T-cell (primary cell): ENCODE measurements around the gene COX8A. TPM values are rescaled to one million over a fixed set of nuclear protein-coding genes. Genes with fewer than 3 reads are reported as not detected.
A peak's percentile ranks its signal among the peaks of the same experiment; 100 is the strongest.

Experiments
- ATAC-seq, 4 experiments: fragments of 200-7000 bp in 3 of 4; fragments of 150-1000 bp in 1 of 4; cut with Tn5 transposase; replicated peaks in 1 of 4; 1 replicate in 3 of 4; 2 replicates in 1 of 4; pipeline ENCODE4 v1.10.0; 2021; ENCODE audit warnings: moderate library complexity in 3 of 4, mild to moderate bottlenecking in 2 of 4, moderate number of reproducible peaks in 1 of 4
- CTCF ChIA-PET, 2 donors: fragments of 300-600 bp; sonication (Branson Sonifier 250); formaldehyde crosslinking; loops; one replicate each; lab custom pipeline; 2022; ENCODE audit warnings: antibody characterized with exemption in 2 of 2; lab: Charles Lee
- POLR2A ChIA-PET, 2 donors: fragments of 300-600 bp; sonication (Branson Sonifier 250); formaldehyde crosslinking; loops; one replicate each; lab custom pipeline; 2022; ENCODE audit warnings: antibody characterized with exemption in 2 of 2; lab: Charles Lee
- DNase-seq, 35 experiments: peaks; one replicate each; pipeline versions ENCODE4 v3.0.0 to v3.0.0-alpha.2; 2013 to 2023
- H3K27ac ChIP-seq: one replicate; pipeline ENCODE4 v1.5.1; 2013; ENCODE audit warnings: low read length
- H3K27me3 ChIP-seq, 2 experiments: replicated peaks in 1 of 2; 1 replicate in 1 of 2; 2 replicates in 1 of 2; pipeline versions ENCODE4 v1.6.1 to v1.7.0; 2013; ENCODE audit warnings: low read length in 1 of 2, mixed read lengths in 1 of 2; ENCODE audit not compliant: control insufficient read depth in 2 of 2, insufficient read depth in 2 of 2; ENCODE audit errors: extremely low read depth in 1 of 2
- H3K36me3 ChIP-seq, 2 donors: 1 replicate in 1 of 2; 2 replicates in 1 of 2; pipeline versions ENCODE4 v1.6.1 to v1.7.0; 2013; ENCODE audit warnings: low read length in 1 of 2; ENCODE audit not compliant: control insufficient read depth in 2 of 2, insufficient read depth in 1 of 2; ENCODE audit errors: extremely low read depth in 1 of 2
- H3K4me1 ChIP-seq, 2 experiments: 1 replicate in 1 of 2; 2 replicates in 1 of 2; pipeline versions ENCODE4 v1.6.1 to v1.7.0; 2013; ENCODE audit warnings: low read length in 2 of 2, mixed read lengths in 1 of 2; ENCODE audit not compliant: insufficient read depth in 2 of 2, control insufficient read depth in 1 of 2; ENCODE audit errors: extremely low read depth in 1 of 2
- H3K4me3 ChIP-seq, 2 donors: 1 replicate in 1 of 2; 2 replicates in 1 of 2; pipeline versions ENCODE4 v1.5.1 to v1.7.0; 2013; ENCODE audit warnings: mild to moderate bottlenecking in 2 of 2, low read length in 1 of 2, moderate library complexity in 1 of 2; ENCODE audit not compliant: control insufficient read depth in 1 of 2; ENCODE audit errors: extremely low read depth in 1 of 2
- H3K9me3 ChIP-seq: 2 replicates; pipeline ENCODE4 v1.7.0; 2013
- H3K27ac Mint-ChIP-seq, 2 donors: one replicate each; pipeline ENCODE4 v1.8.0; 2020 to 2021; ENCODE audit warnings: mild to moderate bottlenecking in 2 of 2, mixed read lengths in 2 of 2
- H3K27me3 Mint-ChIP-seq, 2 donors: one replicate each; pipeline ENCODE4 v1.8.0; 2021 to 2022; ENCODE audit warnings: mixed read lengths in 2 of 2
- H3K36me3 Mint-ChIP-seq: one replicate; pipeline ENCODE4 v1.8.0; 2021; ENCODE audit warnings: mixed read lengths
- H3K4me1 Mint-ChIP-seq, 3 donors: one replicate each; pipeline ENCODE4 v1.8.0; 2020 to 2022; ENCODE audit warnings: mixed read lengths in 3 of 3, mild to moderate bottlenecking in 1 of 3
- H3K4me3 Mint-ChIP-seq, 3 donors: one replicate each; pipeline ENCODE4 v1.8.0; 2020 to 2022; ENCODE audit warnings: mild to moderate bottlenecking in 3 of 3, mixed read lengths in 3 of 3, moderate library complexity in 3 of 3
- H3K9me3 Mint-ChIP-seq, 3 donors: one replicate each; pipeline ENCODE4 v1.8.0; 2020 to 2022; ENCODE audit warnings: mixed read lengths in 3 of 3
- WGBS: methylation state at CpG from one replicate; pipeline ENCODE4 v1.1.5; 2013; ENCODE audit warnings: missing lambda C conversion rate; ENCODE audit not compliant: insufficient coverage; 5-methylcytosine and 5-hydroxymethylcytosine counted together
- total RNA-seq, 35 experiments: library from RNA in 6 of 35; stranded (reverse) in 6 of 35; fragments of 120-200 nt in 1 of 35; gene quantifications; one replicate each; pipeline versions ENCODE4 v1.2.1 to v1.2.4 and lab custom pipeline; 2013 to 2026

Gene COX8A
- total RNA-seq, 5 donors from 2014 or later (not counting 1 experiment from before 2014, with no cell fraction given) = 108 to 152 (median 125) TPM

GRCh38 chr11:63938479-63939396 is 35.7 kb upstream of the COX8A start, which contains the start of gene NAA40:
Gene NAA40, plus strand, starts transcription at chr11:63939002. Its CDS starts 95 bp downstream, at chr11:63939097.
- Mint-ChIP-seq H3K9me3 (no peaks in the 10 kb centered on the region), H3K27ac (peak within 1 kb of the TSS; percentile 82), H3K4me3 (peak within 1 kb of the TSS; percentile 89 to 96 (median 90)), H3K4me1 (peaks cover 17 to 27% (median 22%) of the 10 kb centered on the region in 3 donors), H3K27me3 (no peaks in the 10 kb centered on the region), H3K36me3 (no peaks in the 10 kb centered on the region)
- WGBS = under 1% methylated on average over 61 of the region's 92 CpGs
- Histone ChIP-seq H3K36me3 (no peaks in the 10 kb centered on the region), H3K27me3 (no peaks in the 10 kb centered on the region), H3K9me3 (no peaks in the 10 kb centered on the region), H3K4me1 (peaks cover 4 to 24% of the 10 kb centered on the region in 2 experiments), H3K4me3 (peak within 1 kb of the TSS; percentile 71 to 85), H3K27ac (peak within 1 kb of the TSS; percentile 72)
- ATAC-seq = peak; percentile 87 to 89 (median 88)
- ChIA-PET CTCF (interaction anchor here in 1 of 2 donors (0.6 kb wide), 1 partner anchor 225 kb away, joined by 4 read pairs; no protein-coding TSS in a partner anchor), POLR2A (interaction anchor here in 1 of 2 donors (0.5 to 0.6 kb wide), 2 partner anchors 9 to 123 kb away, joined by 4 to 6 read pairs; no protein-coding TSS in a partner anchor)
- DNase-seq = peak; percentile 70 to 96 (median 84)

GRCh38 chr11:63939397-63939891 is 35.0 kb upstream of the COX8A start:
- whole genome bisulfite sequencing = 0% methylated on average over 10 of the region's 26 CpGs
- Mint-ChIP-seq H3K27me3 (no peaks in the 10 kb centered on the region), H3K4me3 (peak overlapping the region; percentile 89 to 96 (median 90)), H3K9me3 (no peaks in the 10 kb centered on the region), H3K4me1 (peaks cover 17 to 29% (median 25%) of the 10 kb centered on the region in 3 donors), H3K36me3 (no peaks in the 10 kb centered on the region), H3K27ac (peak overlapping the region; percentile 44 to 73)
- POLR2A ChIA-PET = interaction anchor here in 1 of 2 donors (0.5 to 0.6 kb wide), 2 partner anchors 10 to 124 kb away, joined by 4 to 6 read pairs; no protein-coding TSS in a partner anchor
- Histone ChIP-seq H3K9me3 (no peaks in the 10 kb centered on the region), H3K27ac (peak overlapping the region; percentile 23), H3K27me3 (no peaks in the 10 kb centered on the region), H3K4me1 (peaks cover 4 to 24% of the 10 kb centered on the region in 2 experiments), H3K4me3 (peak overlapping the region; percentile 52 to 85), H3K36me3 (no peaks in the 10 kb centered on the region)
- no peak for ATAC-seq
- CTCF ChIA-PET = interaction anchor here in 1 of 2 donors (0.6 kb wide), 1 partner anchor 224 kb away, joined by 4 read pairs; no protein-coding TSS in a partner anchor
- DNase-seq = peak in 1 of 35 experiments; percentile 29

DNA sequence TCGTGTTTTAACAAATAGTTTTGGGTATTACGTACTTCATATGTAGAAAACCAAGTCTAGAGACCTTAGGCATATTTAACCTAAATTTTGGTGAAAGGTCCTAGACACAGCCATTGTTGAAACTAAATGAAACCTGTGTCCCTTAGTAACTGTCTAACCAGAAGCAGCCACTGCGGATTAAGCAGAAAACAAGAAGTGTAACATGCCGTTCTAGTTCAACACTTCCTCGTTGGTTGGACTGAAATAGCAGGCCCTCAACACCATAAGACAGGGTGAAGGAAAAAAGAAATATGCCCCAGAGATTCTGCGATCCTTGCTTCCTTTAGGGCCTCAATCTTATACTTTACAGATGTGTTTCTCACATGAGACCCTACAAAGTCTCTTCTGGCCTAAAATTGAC is 33.6 kb upstream of the COX8A start:
- ATAC-seq = no peak
- POLR2A ChIA-PET = no interaction called here
- CTCF ChIA-PET = no interaction called here
- Histone ChIP-seq H3K4me3 (no peak overlapping the region), H3K36me3 (no peaks in the 10 kb centered on the region), H3K4me1 (peaks cover 4 to 30% of the 10 kb centered on the region in 2 experiments), H3K27me3 (no peaks in the 10 kb centered on the region), H3K9me3 (no peaks in the 10 kb centered on the region), H3K27ac (no peak overlapping the region)
- H3K4me3 Mint-ChIP-seq = peak overlapping the region; percentile 63 to 96 (median 90)
- no peaks in the 10 kb centered on the region for H3K27me3 Mint-ChIP-seq
- H3K36me3 Mint-ChIP-seq = no peaks in the 10 kb centered on the region
- H3K4me1 Mint-ChIP-seq = peaks cover 17 to 30% (median 25%) of the 10 kb centered on the region in 3 donors
- no peaks in the 10 kb centered on the region for H3K9me3 Mint-ChIP-seq
- H3K27ac Mint-ChIP-seq = peak overlapping the region in 1 of 2 donors; percentile 45
- WGBS = 100% methylated on average over 1 of the region's 6 CpGs
- no peak for DNase-seq

- H3K36me3 ChIP-seq = peaks cover 0 to 7% of the 10 kb centered on the region in 2 donors
- H3K9me3 ChIP-seq = no peaks in the 10 kb centered on the region
- Mint-ChIP-seq H3K27ac (no peak overlapping the region), H3K4me1 (peaks cover 17 to 31% (median 25%) of the 10 kb centered on the region in 3 donors), H3K36me3 (no peaks in the 10 kb centered on the region), H3K4me3 (no peak overlapping the region), H3K27me3 (no peaks in the 10 kb centered on the region), H3K9me3 (no peaks in the 10 kb centered on the region)
- 60% methylated on average over 1 of the region's 4 CpGs for WGBS
- H3K27me3 ChIP-seq = no peaks in the 10 kb centered on the region
- ATAC-seq (no peak), DNase-seq (no peak)
- ChIA-PET CTCF (interaction anchor here in 1 of 2 donors (0.6 kb wide), 1 partner anchor 56 kb away, joined by 5 read pairs; no protein-coding TSS in a partner anchor), POLR2A (no interaction called here)
- no peak overlapping the region for H3K27ac ChIP-seq
- no peak overlapping the region for H3K4me3 ChIP-seq
- H3K4me1 ChIP-seq = peaks cover 4 to 34% of the 10 kb centered on the region in 2 experiments
Observed at GRCh38 chr11:63941901-63942300, 32.5 kb upstream of the COX8A start.

GRCh38 chr11:63942803-63943202 is 31.6 kb upstream of the COX8A start:
- H3K27ac ChIP-seq = no peak overlapping the region
- no peak overlapping the region for H3K4me3 ChIP-seq
- DNase-seq = no peak
- ChIA-PET POLR2A (no interaction called here), CTCF (no interaction called here)
- Mint-ChIP-seq H3K4me1 (peaks cover 13 to 26% (median 22%) of the 10 kb centered on the region in 3 donors), H3K36me3 (no peaks in the 10 kb centered on the region), H3K4me3 (no peak overlapping the region), H3K27me3 (no peaks in the 10 kb centered on the region), H3K9me3 (no peaks in the 10 kb centered on the region), H3K27ac (no peak overlapping the region)
- no peaks in the 10 kb centered on the region for H3K27me3 ChIP-seq
- peaks cover 0 to 9% of the 10 kb centered on the region in 2 donors for H3K36me3 ChIP-seq
- ATAC-seq = no peak
- WGBS = no CpG with 5 or more reads among the region's 3 CpGs
- no peaks in the 10 kb centered on the region for H3K9me3 ChIP-seq
- peaks cover 4 to 32% of the 10 kb centered on the region in 2 experiments for H3K4me1 ChIP-seq

DNA sequence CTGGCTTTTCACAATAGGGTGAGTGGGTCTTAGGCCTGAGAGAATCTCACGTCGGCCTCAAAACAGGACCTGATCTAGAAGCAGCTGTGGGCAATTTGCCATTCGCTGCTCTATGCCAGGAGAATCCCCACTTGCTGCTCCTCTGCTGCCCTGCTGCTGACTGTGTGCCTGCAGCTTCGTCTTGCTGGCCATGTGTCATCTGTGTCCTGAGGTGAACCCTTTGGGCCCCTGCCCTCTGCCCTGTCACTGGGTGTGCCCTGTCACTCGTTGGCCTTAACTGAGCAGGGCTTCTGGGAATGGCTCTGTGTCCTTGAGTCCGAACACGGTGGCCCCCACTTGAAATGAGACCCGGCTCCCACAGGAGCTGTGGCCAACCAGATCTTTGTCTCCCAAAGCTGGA is 29.4 kb upstream of the COX8A start:
- H3K36me3 ChIP-seq = peaks cover 1 to 9% of the 10 kb centered on the region in 2 donors
- H3K27ac Mint-ChIP-seq = no peak overlapping the region
- WGBS = 83% methylated on average over 8 of the region's 8 CpGs

More for the DNA sequence above, 29.4 kb upstream of the COX8A start:
- POLR2A ChIA-PET = no interaction called here
- Mint-ChIP-seq H3K4me1 (peaks cover 0 to 16% (median 13%) of the 10 kb centered on the region in 3 donors), H3K27me3 (no peaks in the 10 kb centered on the region), H3K9me3 (no peaks in the 10 kb centered on the region), H3K4me3 (no peak overlapping the region), H3K36me3 (no peaks in the 10 kb centered on the region)
- Histone ChIP-seq H3K4me3 (no peak overlapping the region), H3K27me3 (no peaks in the 10 kb centered on the region), H3K4me1 (peaks cover 0 to 14% of the 10 kb centered on the region in 2 experiments), H3K27ac (no peak overlapping the region), H3K9me3 (no peaks in the 10 kb centered on the region)
- CTCF ChIA-PET = interaction anchor here (1.1 to 2.3 kb wide), 6 partner anchors 106 to 177 kb away, joined by 3 to 31 read pairs (median 7); partner anchors contain the start of genes MARK2 (in 1 of the 2) and ZFTA (in 1 of the 2)
- DNase-seq = no peak
- no peak for ATAC-seq
